Islet of Langerhans (tissue), 1 donor: Measurements from ENCODE around the gene CTSO.
A peak's percentile ranks its signal among the peaks of the same experiment; 100 is the strongest.
"Not testable (repeated sequence)": the region's sequence is repeated elsewhere in the genome, so short reads cannot be mapped to it uniquely, and the experiment has no call there.

Experiments
- FAIRE-seq: peaks from one replicate; lab custom pipeline; 2011; peaks lifted over from hg19 to GRCh38; lab: Jason Lieb, UNC

Gene CTSO

GRCh38 chr4:155906554-155907247, 47.0 kb downstream of the CTSO start:
- no peak for FAIRE-seq

GRCh38 chr4:155904331-155904730, 49.3 kb downstream of the CTSO start:
- no peak for FAIRE-seq

DNA sequence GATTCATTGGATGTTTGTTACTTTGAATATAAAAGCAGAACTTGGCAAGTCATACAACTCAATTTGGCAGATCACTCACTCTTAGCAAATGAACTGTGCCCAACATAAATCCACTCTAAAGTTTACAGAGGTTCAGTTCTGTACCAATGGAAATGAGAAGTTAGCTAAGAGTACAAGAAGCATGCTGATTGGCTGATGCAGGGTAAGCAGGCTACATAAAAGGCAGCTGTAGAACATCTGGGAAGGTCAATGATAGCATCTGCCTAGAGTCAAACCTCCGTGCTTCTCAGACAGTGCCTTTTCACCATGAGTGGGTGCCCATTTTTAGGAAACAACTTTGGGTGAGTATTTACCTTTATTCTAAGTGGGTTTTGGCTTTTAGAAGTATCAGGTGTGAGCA, 50.2 kb downstream of the CTSO start, which contains the start of gene TDO2:
TDO2 (plus strand) TSS at position 244 of the 400 bp plus-strand sequence; CDS start at position 307, 63 bp downstream.
- no peak for FAIRE-seq

DNA sequence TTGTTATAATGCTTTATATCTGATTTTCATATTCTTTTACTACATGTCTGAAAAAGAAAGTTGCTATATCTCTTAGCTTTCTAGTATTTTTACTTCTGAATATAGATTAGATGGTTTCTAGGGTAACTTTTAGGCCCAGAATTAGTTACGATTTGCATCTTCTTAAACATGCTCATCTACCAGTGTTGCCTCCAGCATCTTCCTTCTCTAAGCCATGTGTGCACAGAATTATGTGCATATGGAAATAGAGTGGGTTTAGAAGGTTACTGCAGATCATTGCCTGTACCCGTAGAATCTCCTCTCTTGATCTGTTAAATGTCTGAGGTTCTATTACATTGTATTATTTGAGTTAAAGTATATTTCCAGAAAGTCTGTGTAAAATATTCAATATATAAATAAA, 52.7 kb downstream of the CTSO start:
- no peak for FAIRE-seq

GRCh38 chr4:155900381-155900780, 53.3 kb downstream of the CTSO start:
- FAIRE-seq, result no peak

DNA sequence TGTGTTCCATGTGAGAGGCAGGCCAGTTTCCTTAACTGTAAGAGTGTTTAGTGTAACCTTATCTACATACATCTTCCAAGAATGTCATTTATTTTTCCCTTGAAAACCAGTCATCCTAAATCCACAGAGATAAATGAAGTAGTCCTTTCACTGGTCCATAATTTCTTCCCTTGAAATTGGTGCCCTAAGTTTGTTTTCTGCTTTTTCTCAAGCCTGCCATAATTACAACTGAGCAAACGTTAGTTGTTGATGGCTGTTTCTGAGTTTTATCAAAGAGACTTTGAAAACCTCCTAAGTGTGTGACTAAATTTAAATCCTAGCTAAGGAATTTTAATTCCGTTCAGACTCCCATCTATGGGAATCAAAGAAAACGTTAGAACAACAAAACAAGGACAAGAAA, 53.8 kb downstream of the CTSO start:
- FAIRE-seq, result no peak

DNA sequence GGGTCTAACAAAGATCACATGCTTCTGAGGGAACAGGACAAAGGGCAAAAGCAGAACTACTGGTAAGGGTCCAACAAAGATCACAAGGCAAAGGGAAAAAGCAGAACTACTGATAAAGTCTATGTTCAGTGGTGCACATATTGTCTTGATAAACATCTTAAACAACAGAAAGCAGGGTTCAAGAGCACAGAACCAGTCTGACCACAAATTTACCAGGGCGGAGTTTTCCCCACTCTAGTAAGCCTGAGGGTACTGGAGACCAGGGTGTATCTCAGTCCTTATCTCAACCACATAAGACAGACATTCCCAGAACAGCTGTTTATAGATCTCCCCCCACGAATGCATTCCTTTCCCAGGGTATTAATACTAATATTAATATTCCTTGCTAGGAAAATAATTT, 55.3 kb downstream of the CTSO start:
- FAIRE-seq, result not testable (repeated sequence)

GRCh38 chr4:155891058-155891457, 62.6 kb downstream of the CTSO start:
- FAIRE-seq, result no peak

DNA sequence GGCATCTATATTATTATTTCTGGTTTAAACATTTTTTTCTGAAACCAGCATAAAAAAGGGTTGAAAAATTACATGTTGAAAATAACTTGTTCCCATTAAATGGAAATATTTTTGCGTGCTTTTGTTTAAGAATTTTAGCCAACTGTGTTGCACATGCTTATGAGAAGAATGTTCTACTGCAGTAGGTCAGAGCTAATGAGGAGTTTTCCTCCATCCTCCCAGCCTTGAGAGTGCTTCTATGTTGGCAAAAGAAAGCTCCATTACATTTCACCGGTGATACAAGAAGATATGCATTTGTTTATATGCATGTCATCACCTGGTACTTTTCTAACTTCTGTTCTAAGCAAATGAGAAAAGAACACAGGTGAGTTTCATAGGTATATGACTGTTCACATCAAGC, 63.7 kb downstream of the CTSO start:
- no peak for FAIRE-seq

DNA sequence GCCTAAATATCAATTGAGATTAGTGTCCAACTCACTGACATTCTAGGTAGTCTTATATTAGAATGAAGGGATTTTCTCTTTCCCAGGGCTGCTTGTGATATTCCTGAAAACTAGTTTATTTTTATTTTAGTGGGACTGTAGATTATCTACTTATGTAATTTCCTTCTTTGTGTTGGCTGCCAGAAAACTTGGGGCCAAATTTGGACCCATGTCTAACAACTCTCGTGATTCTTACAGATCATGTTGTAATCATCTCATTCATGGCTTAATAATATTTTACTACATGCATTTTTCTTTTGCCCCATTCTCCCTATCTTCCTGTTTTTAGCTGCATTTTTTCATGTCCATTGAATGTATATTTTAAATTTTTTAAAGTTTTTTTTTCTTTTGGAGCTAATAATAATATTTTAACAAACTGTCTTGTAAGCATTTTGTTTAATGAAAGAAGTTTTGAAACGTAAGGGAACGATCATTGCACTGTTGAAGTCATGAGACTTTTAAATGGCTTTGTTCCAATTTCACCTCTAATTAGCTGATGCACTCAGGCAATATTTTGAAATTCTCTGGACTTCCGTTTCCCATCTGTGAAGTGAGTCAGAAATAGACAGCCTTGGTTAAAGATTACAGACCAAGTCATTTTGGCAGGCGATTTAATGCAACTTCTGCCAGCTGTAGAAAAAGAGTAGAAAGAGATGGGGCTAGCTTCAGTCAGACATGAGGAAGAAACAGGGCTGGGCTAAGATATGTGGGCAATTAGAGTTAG, 64.5 kb downstream of the CTSO start:
- FAIRE-seq, result peak; percentile 97

DNA sequence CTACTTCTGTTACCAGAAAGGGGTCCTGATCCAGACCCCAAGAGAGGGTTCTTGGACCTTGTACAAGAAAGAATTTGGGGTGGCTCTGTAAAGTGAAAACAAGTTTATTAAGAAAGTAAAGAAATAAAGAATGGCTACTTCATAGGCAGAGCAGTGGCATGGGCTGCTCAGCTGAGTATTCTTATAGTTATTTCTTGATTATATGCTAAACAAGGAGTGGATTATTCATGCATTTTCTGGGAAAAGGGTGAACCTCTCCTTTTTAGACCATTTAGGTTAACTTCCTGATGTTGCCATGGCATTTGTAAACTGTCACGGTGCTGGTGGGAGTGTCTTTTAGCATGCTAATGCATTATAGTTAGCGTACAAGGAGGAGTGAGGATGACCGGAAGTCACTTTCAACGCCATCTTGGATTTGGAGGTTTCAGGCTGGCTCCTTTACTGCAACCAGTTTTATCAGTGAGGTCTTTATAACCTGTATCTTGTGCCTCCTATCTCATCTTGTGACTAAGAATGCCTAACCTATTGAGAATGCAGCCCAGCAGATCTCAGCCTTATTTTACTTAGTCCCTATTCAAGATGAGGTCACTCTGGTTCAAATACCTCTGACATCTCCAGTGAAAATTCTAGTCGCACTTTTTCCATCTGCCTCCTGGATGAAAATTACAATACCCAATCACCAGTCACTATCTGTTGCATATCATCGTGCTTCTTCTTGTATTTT, 65.7 kb downstream of the CTSO start:
- no peak for FAIRE-seq

DNA sequence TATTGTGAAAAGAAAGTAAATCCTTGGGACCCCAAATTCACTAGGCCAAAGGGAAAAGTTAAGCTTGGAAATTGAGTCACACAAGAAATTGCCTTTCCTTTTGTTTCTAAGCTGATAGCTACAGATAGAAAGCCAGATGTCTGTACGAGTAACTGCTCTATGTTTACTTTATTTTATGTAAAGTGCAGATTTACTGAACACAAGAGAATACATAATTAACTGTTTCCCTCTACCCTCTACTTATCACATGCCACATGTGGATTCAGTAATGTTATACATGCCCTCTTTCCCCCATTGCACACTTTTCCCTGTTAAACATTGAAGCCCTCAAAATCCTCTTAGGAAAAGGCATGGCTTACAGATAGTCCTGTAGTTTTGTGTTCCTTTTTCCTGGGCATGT, 66.6 kb downstream of the CTSO start:
- FAIRE-seq, result no peak

GRCh38 chr4:155885666-155886065, 68.0 kb downstream of the CTSO start:
- FAIRE-seq, result no peak

- no peak for FAIRE-seq
Observed at GRCh38 chr4:155883895-155884294, 69.8 kb downstream of the CTSO start.

DNA sequence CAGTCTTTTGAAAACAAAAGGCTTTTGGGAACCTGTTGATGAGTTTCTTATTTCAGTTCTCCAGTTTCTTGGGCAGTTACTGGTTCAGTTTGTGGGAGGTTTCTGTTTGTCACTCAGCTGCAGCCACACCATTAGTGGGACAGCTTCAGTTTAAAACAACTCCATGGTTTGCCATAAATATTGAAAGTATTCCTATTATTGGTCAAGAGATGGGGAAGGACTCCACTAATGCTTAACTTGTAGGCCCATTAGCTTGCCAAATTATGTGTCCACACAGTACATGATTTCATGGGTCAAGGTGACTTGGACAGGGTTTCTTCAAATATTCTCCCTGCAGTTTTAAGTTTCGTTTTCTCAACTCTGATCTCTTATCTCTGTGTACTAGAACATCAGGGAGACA, 72.1 kb downstream of the CTSO start:
- FAIRE-seq, result no peak

DNA sequence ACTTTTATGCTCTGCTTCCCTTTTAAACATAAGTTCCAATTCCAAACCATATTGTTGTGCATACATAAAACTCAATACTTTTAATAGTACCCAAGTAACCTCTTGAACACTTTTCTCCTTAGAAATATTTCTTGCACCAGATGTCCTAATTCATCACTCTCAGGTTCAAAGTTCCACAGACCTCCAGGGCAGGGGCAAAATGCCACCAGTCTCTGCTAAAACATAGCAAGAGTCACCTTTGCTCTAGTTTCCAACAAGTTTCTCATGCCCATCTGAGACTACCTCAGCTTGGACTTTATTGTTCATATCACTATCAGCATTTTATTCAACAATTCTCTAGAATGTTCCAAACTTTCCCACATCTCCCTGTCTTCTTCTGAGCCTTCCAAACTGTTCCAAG, 73.9 kb downstream of the CTSO start:
- FAIRE-seq, result no peak

DNA sequence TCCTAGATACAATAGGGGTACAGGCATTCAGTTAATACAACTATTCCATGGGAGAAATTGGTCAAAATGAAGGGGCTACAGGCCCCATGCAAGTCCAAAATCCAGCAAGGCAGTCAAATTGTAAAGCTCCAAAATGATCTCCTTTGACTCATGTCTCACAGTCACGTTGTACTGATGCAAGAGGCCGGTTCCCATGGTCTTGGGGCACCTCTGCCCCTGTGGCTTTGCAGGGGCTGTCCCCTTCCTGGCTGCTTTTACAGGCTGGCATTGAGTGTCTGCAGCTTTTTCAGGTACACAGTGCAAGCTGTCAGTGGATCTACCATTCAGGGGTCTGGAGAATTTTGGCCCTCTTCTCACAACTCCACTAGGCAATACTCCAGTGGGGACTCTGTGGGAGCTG, 75.1 kb downstream of the CTSO start:
- FAIRE-seq, result no peak

GRCh38 chr4:155877971-155878370, 75.7 kb downstream of the CTSO start:
- no peak for FAIRE-seq

GRCh38 chr4:155875878-155876277, 77.8 kb downstream of the CTSO start:
- FAIRE-seq, result no peak
